8988T (cell line): ENCODE measurements around the gene CCDC69.
A peak's percentile ranks its signal among the peaks of the same experiment; 100 is the strongest.
"Not testable (repeated sequence)": the region's sequence is repeated elsewhere in the genome, so short reads cannot be mapped to it uniquely, and the experiment has no call there.

ENCODE experiments used
- DNase-seq: peaks from one replicate; pipeline ENCODE4 v3.0.0; 2011

CCDC69 gene

GRCh38 chr5:151223447-151224264 is at the start of gene CCDC69:
CCDC69 (minus strand) TSS chr5:151224092; CDS start chr5:151223970, 122 bp downstream.
- peak; percentile 79 for DNase-seq

GRCh38 chr5:151271336-151271735 is 47.4 kb upstream of the CCDC69 start:
- no peak for DNase-seq

- no peak for DNase-seq
Measured at GRCh38 chr5:151270599-151270998, 46.7 kb upstream of the CCDC69 start.

GRCh38 chr5:151267491-151268260 is 43.8 kb upstream of the CCDC69 start:
- no peak for DNase-seq

GRCh38 chr5:151264113-151264512 is 40.2 kb upstream of the CCDC69 start:
- DNase-seq, result no peak

- no peak for DNase-seq
Measured at GRCh38 chr5:151262532-151262931, 38.6 kb upstream of the CCDC69 start.

- DNase-seq, result no peak
Measured at GRCh38 chr5:151259931-151260330, 36.0 kb upstream of the CCDC69 start.

GRCh38 chr5:151258816-151259215 is 34.9 kb upstream of the CCDC69 start:
- no peak for DNase-seq

GRCh38 chr5:151258201-151258611 is 34.3 kb upstream of the CCDC69 start:
- DNase-seq, result no peak

GRCh38 chr5:151257731-151258181 is 33.9 kb upstream of the CCDC69 start:
- DNase-seq, result no peak

GRCh38 chr5:151255621-151256286 is 31.9 kb upstream of the CCDC69 start:
- no peak for DNase-seq

- DNase-seq, result not testable (repeated sequence)
Measured at GRCh38 chr5:151254990-151255389, 31.1 kb upstream of the CCDC69 start.

- DNase-seq, result no peak
Measured at GRCh38 chr5:151254556-151254955, 30.7 kb upstream of the CCDC69 start.

GRCh38 chr5:151253605-151253950 is 29.7 kb upstream of the CCDC69 start:
- DNase-seq, result no peak

GRCh38 chr5:151252762-151253604 is 29.1 kb upstream of the CCDC69 start, which contains the start of gene GM2A:
GM2A (plus strand) TSS chr5:151253185; CDS start chr5:151253217, 32 bp downstream.
- DNase-seq, result peak; percentile 87

GRCh38 chr5:151251621-151252020 is 27.7 kb upstream of the CCDC69 start:
- no peak for DNase-seq

GRCh38 chr5:151251001-151251551 is 27.2 kb upstream of the CCDC69 start:
- DNase-seq, result no peak

- no peak for DNase-seq
Measured at GRCh38 chr5:151250346-151251000, 26.6 kb upstream of the CCDC69 start.

GRCh38 chr5:151249281-151249680 is 25.4 kb upstream of the CCDC69 start:
- no peak for DNase-seq

- no peak for DNase-seq
Measured at GRCh38 chr5:151248651-151249050, 24.8 kb upstream of the CCDC69 start.

- no peak for DNase-seq
Measured at GRCh38 chr5:151245680-151246219, 21.9 kb upstream of the CCDC69 start.
